ENCODE measurements around the gene GLB1L3.

The GLB1L3 gene

DNA sequence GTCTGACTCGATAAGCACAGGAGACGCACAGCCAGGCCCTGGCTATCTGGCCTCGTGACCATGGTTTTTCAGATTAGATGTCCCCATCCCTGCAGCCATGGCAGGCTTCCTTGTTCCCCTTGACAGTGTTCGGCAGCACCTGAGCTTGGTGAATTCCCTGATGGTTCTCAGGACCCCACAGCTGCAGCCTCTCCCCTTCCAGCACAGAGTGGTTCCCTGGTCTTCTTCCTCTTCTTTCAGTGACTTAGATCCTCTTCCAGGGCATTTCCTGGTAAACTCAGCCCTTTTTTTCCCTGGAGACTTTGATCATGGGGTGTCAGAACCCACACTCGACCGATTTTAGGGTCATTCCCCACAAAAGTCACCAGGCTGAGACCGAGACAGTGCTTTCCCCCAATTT lies 14.5 kb downstream of the GLB1L3 start:
- H3K9me3 ChIP-seq (ENCODE audit: insufficient read depth, low read length): no peaks in the 10 kb centered on the region
- TF ChIP-seq EZH2phosphoT487 (conservative IDR thresholded peaks at IDR 0.05; ENCODE audit: low read length): no peak
- TF ChIP-seq, protein P1, sequence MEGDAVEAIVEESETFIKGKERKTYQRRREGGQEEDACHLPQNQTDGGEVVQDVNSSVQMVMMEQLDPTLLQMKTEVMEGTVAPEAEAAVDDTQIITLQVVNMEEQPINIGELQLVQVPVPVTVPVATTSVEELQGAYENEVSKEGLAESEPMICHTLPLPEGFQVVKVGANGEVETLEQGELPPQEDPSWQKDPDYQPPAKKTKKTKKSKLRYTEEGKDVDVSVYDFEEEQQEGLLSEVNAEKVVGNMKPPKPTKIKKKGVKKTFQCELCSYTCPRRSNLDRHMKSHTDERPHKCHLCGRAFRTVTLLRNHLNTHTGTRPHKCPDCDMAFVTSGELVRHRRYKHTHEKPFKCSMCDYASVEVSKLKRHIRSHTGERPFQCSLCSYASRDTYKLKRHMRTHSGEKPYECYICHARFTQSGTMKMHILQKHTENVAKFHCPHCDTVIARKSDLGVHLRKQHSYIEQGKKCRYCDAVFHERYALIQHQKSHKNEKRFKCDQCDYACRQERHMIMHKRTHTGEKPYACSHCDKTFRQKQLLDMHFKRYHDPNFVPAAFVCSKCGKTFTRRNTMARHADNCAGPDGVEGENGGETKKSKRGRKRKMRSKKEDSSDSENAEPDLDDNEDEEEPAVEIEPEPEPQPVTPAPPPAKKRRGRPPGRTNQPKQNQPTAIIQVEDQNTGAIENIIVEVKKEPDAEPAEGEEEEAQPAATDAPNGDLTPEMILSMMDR (IDR thresholded peaks at IDR 0.05; ENCODE audit: insufficient read depth, low read length, poor library complexity, severe bottlenecking): no peak
- H4K20me1 ChIP-seq (ENCODE audit: low read depth, low read length): no peaks in the 10 kb centered on the region
- H3K36me3 ChIP-seq (ENCODE audit: low read length): no peaks in the 10 kb centered on the region
- H3K4me2 ChIP-seq (ENCODE audit: low read depth, low read length, poor library complexity, severe bottlenecking): no peak overlapping the region
- no peaks in the 10 kb centered on the region for H3K79me2 ChIP-seq (ENCODE audit: insufficient read depth, low read length)
- no peak overlapping the region for H3K27ac ChIP-seq (ENCODE audit: low read depth, low read length)
- H3K4me3 ChIP-seq (ENCODE audit: insufficient read depth, low read length, poor library complexity, severe bottlenecking): no peak overlapping the region
- no peaks in the 10 kb centered on the region for H3K9me2 ChIP-seq (replicated peaks; ENCODE audit: insufficient read depth, low read length)
- no peak overlapping the region for H3K9ac ChIP-seq (ENCODE audit: low read length)
- H3F3A ChIP-seq (ENCODE audit: insufficient read depth): no peaks in the 10 kb centered on the region
- H3K27me3 ChIP-seq (ENCODE audit: low read length): no peaks in the 10 kb centered on the region
- H2AFZ ChIP-seq (ENCODE audit: low read depth, low read length, severe bottlenecking): no peak overlapping the region

GRCh38 chr11:134291196-134291595 lies 15.0 kb downstream of the GLB1L3 start:
- Histone ChIP-seq H2AFZ (ENCODE audit: low read depth, low read length, severe bottlenecking) (no peak overlapping the region), H3K27me3 (ENCODE audit: low read length) (no peaks in the 10 kb centered on the region), H3K36me3 (ENCODE audit: low read length) (no peaks in the 10 kb centered on the region), H4K20me1 (ENCODE audit: low read depth, low read length) (no peaks in the 10 kb centered on the region), H3K9me3 (ENCODE audit: insufficient read depth, low read length) (no peaks in the 10 kb centered on the region), H3K27ac (ENCODE audit: low read depth, low read length) (no peak overlapping the region), H3K9ac (ENCODE audit: low read length) (no peak overlapping the region), H3K9me2 (replicated peaks; ENCODE audit: insufficient read depth, low read length) (no peaks in the 10 kb centered on the region), H3F3A (ENCODE audit: insufficient read depth) (no peaks in the 10 kb centered on the region), H3K4me2 (ENCODE audit: low read depth, low read length, poor library complexity, severe bottlenecking) (no peak overlapping the region), H3K79me2 (ENCODE audit: insufficient read depth, low read length) (no peaks in the 10 kb centered on the region), H3K4me3 (ENCODE audit: insufficient read depth, low read length, poor library complexity, severe bottlenecking) (no peak overlapping the region)
- TF ChIP-seq EZH2phosphoT487 (conservative IDR thresholded peaks at IDR 0.05; ENCODE audit: low read length): no peak
- TF ChIP-seq, protein P1 (IDR thresholded peaks at IDR 0.05; ENCODE audit: insufficient read depth, low read length, poor library complexity, severe bottlenecking): no peak

DNA sequence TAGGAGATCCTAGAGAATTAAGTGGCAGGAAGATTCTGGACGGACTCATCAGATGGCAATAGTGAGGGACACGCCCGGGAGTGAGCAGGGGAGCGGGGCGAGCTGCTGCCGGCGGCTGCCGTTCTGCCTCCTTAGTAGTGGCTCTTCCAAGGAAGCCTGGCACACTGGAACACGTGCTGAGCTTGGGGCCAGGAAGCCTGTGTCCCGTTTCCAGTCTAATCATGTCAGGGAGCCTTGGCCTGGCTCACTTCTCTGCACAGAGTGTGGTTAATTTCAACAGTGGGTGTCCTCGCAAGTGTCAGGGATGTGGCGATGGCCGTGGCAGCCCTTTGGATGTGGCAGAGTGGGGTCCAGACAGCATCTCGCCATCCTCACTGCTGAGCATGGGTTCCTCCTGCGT lies 16.5 kb downstream of the GLB1L3 start:
- Histone ChIP-seq H3K9ac (ENCODE audit: low read length) (no peak overlapping the region), H3K9me2 (replicated peaks; ENCODE audit: insufficient read depth, low read length) (no peaks in the 10 kb centered on the region), H3K27me3 (ENCODE audit: low read length) (no peaks in the 10 kb centered on the region), H2AFZ (ENCODE audit: low read depth, low read length, severe bottlenecking) (no peak overlapping the region), H3K4me2 (ENCODE audit: low read depth, low read length, poor library complexity, severe bottlenecking) (no peak overlapping the region), H3F3A (ENCODE audit: insufficient read depth) (no peaks in the 10 kb centered on the region), H3K27ac (ENCODE audit: low read depth, low read length) (no peak overlapping the region), H3K36me3 (ENCODE audit: low read length) (no peaks in the 10 kb centered on the region), H3K79me2 (ENCODE audit: insufficient read depth, low read length) (no peaks in the 10 kb centered on the region), H3K9me3 (ENCODE audit: insufficient read depth, low read length) (no peaks in the 10 kb centered on the region), H4K20me1 (ENCODE audit: low read depth, low read length) (no peaks in the 10 kb centered on the region), H3K4me3 (ENCODE audit: insufficient read depth, low read length, poor library complexity, severe bottlenecking) (no peak overlapping the region)
- TF ChIP-seq, protein P1 (IDR thresholded peaks at IDR 0.05; ENCODE audit: insufficient read depth, low read length, poor library complexity, severe bottlenecking): no peak
- TF ChIP-seq EZH2phosphoT487 (conservative IDR thresholded peaks at IDR 0.05; ENCODE audit: low read length): no peak
